22Rv1 (cell line): ENCODE data around the gene CMTM5.

ENCODE experiments used
- CTCF ChIP-seq: fragments of 450-650 bp; IDR thresholded peaks from 2 replicates; pipeline ENCODE4 v1.5.1; 2017; ENCODE audit warnings: mild to moderate bottlenecking
- ZFX ChIP-seq: fragments of 450-650 bp; IDR thresholded peaks from 2 replicates; pipeline ENCODE4 v1.6.1; 2017; ENCODE audit warnings: antibody characterized with exemption, borderline replicate concordance

GRCh38 chr14:23384364-23385080, 7.7 kb downstream of the CMTM5 start:
- no peak for TF ChIP-seq CTCF
- no peak for TF ChIP-seq ZFX
